ENCODE data around the gene CTXN1. TPM values are rescaled to one million over a fixed set of nuclear protein-coding genes. Genes with fewer than 3 reads are reported as not detected.

The CTXN1 gene
- 10.0 to 24.5 TPM (median 21.4 TPM) in 5 replicates for total RNA-seq (2022; extraction: Qiagen RNA extraction; ENCODE audit: low read depth)

GRCh38 chr19:7926021-7926726 lies at the start of gene CTXN1:
TSS of gene CTXN1 (minus strand) at chr19:7926135. CDS start at chr19:7925538, 597 bp downstream.

GRCh38 chr19:7943444-7944176 lies 17.7 kb upstream of the CTXN1 start, which contains the start of gene TIMM44:
TSS of gene TIMM44 (minus strand) at chr19:7943666. CDS start at chr19:7943651, 15 bp downstream.

GRCh38 chr19:7919610-7920518 lies 6.1 kb downstream of the CTXN1 start, which contains the start of gene SNAPC2:
TSS of gene SNAPC2 (plus strand) at chr19:7920338. CDS start at chr19:7920367, 29 bp downstream.

GRCh38 chr19:7914598-7915045 lies 11.3 kb downstream of the CTXN1 start, which contains the start of gene TGFBR3L:
TSS of gene TGFBR3L (plus strand) at chr19:7914830.

GRCh38 chr19:7903244-7904073 lies 22.5 kb downstream of the CTXN1 start, which contains the start of gene MAP2K7:
TSS of gene MAP2K7 (plus strand) at chr19:7903877. CDS start at chr19:7903945, 68 bp downstream.

GRCh38 chr19:7888145-7888825 lies 37.6 kb downstream of the CTXN1 start, which contains the start of gene LRRC8E:
TSS of gene LRRC8E (plus strand) at chr19:7888510. CDS start at chr19:7895604, 7,094 bp downstream.

Other genes with a start within 250 kb of the CTXN1 start
- gene MCEMP1, start 249.0 kb downstream of the CTXN1 start, total RNA-seq (2022; extraction: Qiagen RNA extraction; ENCODE audit: low read depth): not detected in 5 replicates
- gene TRAPPC5, start 245.3 kb downstream of the CTXN1 start, total RNA-seq (2022; extraction: Qiagen RNA extraction; ENCODE audit: low read depth): 44.6 to 114 TPM (median 102 TPM) in 5 replicates
- gene FCER2, start 224.0 kb downstream of the CTXN1 start, total RNA-seq (2022; extraction: Qiagen RNA extraction; ENCODE audit: low read depth): not detected in 5 replicates
- gene CLEC4G, start 194.0 kb downstream of the CTXN1 start, total RNA-seq (2022; extraction: Qiagen RNA extraction; ENCODE audit: low read depth): not detected in 5 replicates
- gene CD209, start 178.6 kb downstream of the CTXN1 start, total RNA-seq (2022; extraction: Qiagen RNA extraction; ENCODE audit: low read depth): not detected in 5 replicates
- not detected in 5 replicates for gene CLEC4M, start 162.9 kb downstream of the CTXN1 start, total RNA-seq (2022; extraction: Qiagen RNA extraction; ENCODE audit: low read depth)
- 0.97 to 1.7 TPM (median 1.5 TPM) in 5 replicates for gene EVI5L, start 95.9 kb downstream of the CTXN1 start, total RNA-seq (2022; extraction: Qiagen RNA extraction; ENCODE audit: low read depth)
- gene PRR36, start 51.7 kb downstream of the CTXN1 start, total RNA-seq (2022; extraction: Qiagen RNA extraction; ENCODE audit: low read depth): 0.21 to 0.84 TPM (median 0.39 TPM) in 5 replicates
- 5.4 to 7.1 TPM (median 6.3 TPM) in 5 replicates for gene LRRC8E, start 37.6 kb downstream of the CTXN1 start, total RNA-seq (2022; extraction: Qiagen RNA extraction; ENCODE audit: low read depth)
- gene MAP2K7, start 22.3 kb downstream of the CTXN1 start, total RNA-seq (2022; extraction: Qiagen RNA extraction; ENCODE audit: low read depth): 12.0 to 17.2 TPM (median 16.8 TPM) in 5 replicates
- 0.78 to 2.4 TPM (median 1.9 TPM) in 5 replicates for gene TGFBR3L, start 11.3 kb downstream of the CTXN1 start, total RNA-seq (2022; extraction: Qiagen RNA extraction; ENCODE audit: low read depth)
- 21.4 to 29.8 TPM (median 29.5 TPM) in 5 replicates for gene SNAPC2, start 5.8 kb downstream of the CTXN1 start, total RNA-seq (2022; extraction: Qiagen RNA extraction; ENCODE audit: low read depth)
- 26.9 to 33.4 TPM (median 29.9 TPM) in 5 replicates for gene TIMM44, start 17.5 kb upstream of the CTXN1 start, total RNA-seq (2022; extraction: Qiagen RNA extraction; ENCODE audit: low read depth)
- gene ELAVL1, start 79.5 kb upstream of the CTXN1 start, total RNA-seq (2022; extraction: Qiagen RNA extraction; ENCODE audit: low read depth): 59.1 to 71.3 TPM (median 65.6 TPM) in 5 replicates
- not detected in 5 replicates for gene CCL25, start 126.6 kb upstream of the CTXN1 start, total RNA-seq (2022; extraction: Qiagen RNA extraction; ENCODE audit: low read depth)
- gene FBN3, start 223.5 kb upstream of the CTXN1 start, total RNA-seq (2022; extraction: Qiagen RNA extraction; ENCODE audit: low read depth): not detected in 5 replicates